Measurements from ENCODE around the gene FAM53B. TPM values are rescaled to one million over a fixed set of nuclear protein-coding genes. Genes with fewer than 3 reads are reported as not detected.
A peak's percentile ranks its signal among the peaks of the same experiment; 100 is the strongest.

The FAM53B gene
- total RNA-seq, 2 experiments from 2014 or later: 30.1 to 30.9 TPM

DNA sequence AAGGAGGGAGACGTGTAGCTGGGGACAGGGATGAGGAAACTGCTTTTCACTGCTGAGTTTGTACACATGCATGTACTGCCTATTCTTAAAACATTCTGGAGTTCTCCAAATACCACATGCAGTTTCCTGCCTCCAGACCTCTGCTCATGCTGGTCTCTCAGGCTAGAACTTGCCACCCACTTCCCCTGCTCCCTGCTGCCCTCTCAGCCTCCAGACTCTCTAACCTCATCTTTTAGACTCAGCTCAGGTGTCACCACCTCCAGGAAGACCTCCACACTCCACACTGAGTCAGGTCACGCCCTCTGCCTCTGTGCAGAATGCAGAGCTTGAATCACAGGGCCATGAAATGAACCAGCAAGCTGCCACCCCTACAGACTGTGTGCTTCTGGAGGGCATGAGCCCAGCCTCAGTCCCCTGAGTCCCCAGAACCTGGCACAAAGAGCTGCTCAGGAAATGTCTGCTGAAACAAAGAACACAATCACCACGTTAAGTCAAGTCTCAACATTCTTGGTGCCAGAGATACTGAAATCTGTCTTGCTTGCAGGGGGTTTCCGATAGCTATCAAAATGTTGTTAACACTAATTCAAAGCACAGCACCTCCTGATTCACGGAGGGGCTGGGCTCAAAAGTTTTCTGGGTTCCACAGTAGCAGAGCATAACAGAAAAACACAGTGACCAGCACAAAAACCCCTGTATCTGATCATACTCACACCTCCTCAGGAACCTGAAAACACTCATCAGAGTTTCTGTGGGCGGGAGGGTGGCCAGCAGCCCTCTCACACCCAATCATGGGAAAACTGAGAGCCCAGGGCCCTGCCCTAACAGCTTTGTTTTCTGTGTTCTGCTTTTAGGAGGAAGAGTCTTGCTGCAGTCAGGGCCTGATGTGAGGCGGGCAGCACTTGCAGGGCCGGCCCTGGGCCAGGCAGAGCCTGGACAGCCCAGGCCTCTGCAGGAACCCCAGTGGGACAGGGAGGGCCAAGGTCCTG lies 21.1 kb downstream of the FAM53B start:
- DNase-seq: peak; percentile 37
- H3K27ac Mint-ChIP-seq: peak overlapping the region; percentile 86
- no peaks in the 10 kb centered on the region for H3K9me3 Mint-ChIP-seq
- POLR2A ChIA-PET: no interaction called here
- H3K4me3 Mint-ChIP-seq: peak overlapping the region; percentile 1
- H3K4me1 Mint-ChIP-seq: peaks cover 84% of the 10 kb centered on the region
- CTCF ChIA-PET: interaction anchor here (0.6 to 16.4 kb wide), 8 partner anchors 8 to 129 kb away, joined by 3 to 209 read pairs (median 6); no protein-coding TSS in a partner anchor
- no peaks in the 10 kb centered on the region for H3K27me3 Mint-ChIP-seq
- peaks cover 26% of the 10 kb centered on the region for H3K36me3 Mint-ChIP-seq (ENCODE audit: low read depth)

DNA sequence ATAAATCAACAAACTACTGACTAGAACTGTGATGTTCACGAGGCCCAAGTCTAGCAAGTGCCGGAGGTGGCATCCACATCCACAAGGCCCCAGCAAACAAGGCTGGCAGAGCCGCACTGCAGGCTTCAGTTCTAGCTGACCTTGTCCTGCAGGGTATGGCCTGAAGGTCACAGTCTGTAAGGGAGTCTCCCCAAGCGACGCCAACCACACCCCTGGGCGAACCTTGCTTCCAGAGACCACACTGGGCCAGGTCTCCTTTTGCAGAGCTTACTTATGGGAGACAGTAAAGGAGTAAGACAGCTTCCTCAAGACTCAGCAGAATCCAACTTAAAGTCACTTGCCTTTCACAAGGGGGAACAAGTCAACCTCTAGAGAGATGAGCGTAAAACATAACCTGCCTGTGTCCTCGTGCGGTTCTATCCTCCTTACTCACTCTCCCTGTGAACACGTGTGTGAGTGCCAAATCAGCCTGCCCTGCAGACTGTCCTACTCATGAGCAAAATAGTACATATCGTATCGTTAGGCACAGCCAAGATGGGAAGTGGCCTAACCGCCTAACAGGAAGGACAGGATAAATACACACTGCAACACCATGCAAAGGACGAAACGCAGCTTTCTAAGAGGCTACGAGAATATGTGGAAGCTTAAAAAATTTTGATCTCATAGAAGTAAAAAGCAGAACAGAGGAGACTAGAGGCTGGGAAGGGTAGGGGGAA lies 22.7 kb downstream of the FAM53B start:
- Mint-ChIP-seq H3K36me3 (ENCODE audit: low read depth) (peaks cover 40% of the 10 kb centered on the region), H3K9me3 (no peaks in the 10 kb centered on the region), H3K27me3 (no peaks in the 10 kb centered on the region), H3K27ac (peak overlapping the region; percentile 84), H3K4me1 (peaks cover 88% of the 10 kb centered on the region), H3K4me3 (no peak overlapping the region)
- no peak for DNase-seq
- CTCF ChIA-PET: interaction anchor here (0.9 to 16.4 kb wide), 7 partner anchors 10 to 74 kb away, joined by 3 to 209 read pairs (median 6); no protein-coding TSS in a partner anchor
- POLR2A ChIA-PET: interaction anchor here (0.6 kb wide), 1 partner anchor 20 kb away, joined by 3 read pairs; no protein-coding TSS in a partner anchor

- CTCF ChIA-PET: interaction anchor here (0.7 to 16.4 kb wide), 19 partner anchors 9 to 90 kb away, joined by 3 to 209 read pairs (median 5); no protein-coding TSS in a partner anchor
- POLR2A ChIA-PET: interaction anchor here (2.3 kb wide), 1 partner anchor 10 kb away, joined by 6 read pairs; no protein-coding TSS in a partner anchor
Observed at GRCh38 chr10:124719213-124719851, 24.8 kb downstream of the FAM53B start.

DNA sequence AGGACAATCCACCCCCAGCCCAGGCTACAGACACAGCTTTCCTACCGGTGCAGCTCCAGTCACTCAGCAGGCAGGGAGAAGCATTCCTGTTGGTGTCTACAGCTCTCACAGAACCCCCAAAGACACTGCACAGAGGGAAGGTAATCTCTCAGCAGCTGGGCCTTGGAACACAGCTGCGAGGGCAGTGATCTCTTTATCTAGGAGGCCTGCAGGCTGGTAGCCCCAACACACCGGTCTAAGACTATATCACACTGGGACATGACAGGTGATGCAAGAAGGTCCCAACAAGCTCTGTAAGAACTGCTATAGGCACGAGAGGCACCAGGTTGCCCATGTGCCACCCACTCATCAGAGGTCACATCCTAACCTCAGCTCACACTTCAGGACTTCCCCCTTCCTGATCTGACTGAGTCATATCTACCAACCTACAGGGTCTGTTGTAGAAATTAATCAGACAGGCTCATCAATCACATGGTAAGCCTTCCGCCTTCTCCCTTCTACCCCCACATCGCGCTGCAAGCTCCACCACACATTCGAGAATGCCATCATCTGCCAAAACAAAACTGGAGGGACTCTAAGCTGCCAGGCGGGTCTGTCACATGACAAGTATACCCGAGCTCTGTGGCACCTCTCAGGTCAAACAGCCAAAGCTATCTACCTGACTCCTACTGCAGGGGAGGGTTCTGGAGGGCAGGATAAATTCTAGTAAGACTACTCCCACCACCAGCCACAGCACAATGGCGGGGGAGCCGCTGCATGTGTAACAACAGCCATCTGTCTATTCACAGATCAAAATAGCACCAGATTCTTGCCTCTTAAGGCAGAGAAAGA lies 26.1 kb downstream of the FAM53B start:
- Mint-ChIP-seq H3K27ac (peak overlapping the region; percentile 96), H3K9me3 (no peaks in the 10 kb centered on the region), H3K4me3 (peak overlapping the region; percentile 30), H3K4me1 (peaks cover 91% of the 10 kb centered on the region), H3K27me3 (no peaks in the 10 kb centered on the region), H3K36me3 (ENCODE audit: low read depth) (peaks cover 39% of the 10 kb centered on the region)
- peak; percentile 72 for DNase-seq
- POLR2A ChIA-PET: interaction anchor here (0.7 to 2.3 kb wide), 3 partner anchors 11 to 47 kb away, joined by 3 to 6 read pairs (median 4); no protein-coding TSS in a partner anchor
- CTCF ChIA-PET: interaction anchor here (0.7 to 16.4 kb wide), 18 partner anchors 10 to 94 kb away, joined by 3 to 209 read pairs (median 6); no protein-coding TSS in a partner anchor

More at GRCh38 chr10:124719213-124719851, 24.8 kb downstream of the FAM53B start:
- peaks cover 91% of the 10 kb centered on the region for H3K4me1 Mint-ChIP-seq
- peak; percentile 80 for DNase-seq
- peak overlapping the region; percentile 30 for H3K4me3 Mint-ChIP-seq
- H3K27ac Mint-ChIP-seq: peak overlapping the region; percentile 96
- H3K27me3 Mint-ChIP-seq: no peaks in the 10 kb centered on the region
- H3K9me3 Mint-ChIP-seq: no peaks in the 10 kb centered on the region
- peaks cover 39% of the 10 kb centered on the region for H3K36me3 Mint-ChIP-seq (ENCODE audit: low read depth)

DNA sequence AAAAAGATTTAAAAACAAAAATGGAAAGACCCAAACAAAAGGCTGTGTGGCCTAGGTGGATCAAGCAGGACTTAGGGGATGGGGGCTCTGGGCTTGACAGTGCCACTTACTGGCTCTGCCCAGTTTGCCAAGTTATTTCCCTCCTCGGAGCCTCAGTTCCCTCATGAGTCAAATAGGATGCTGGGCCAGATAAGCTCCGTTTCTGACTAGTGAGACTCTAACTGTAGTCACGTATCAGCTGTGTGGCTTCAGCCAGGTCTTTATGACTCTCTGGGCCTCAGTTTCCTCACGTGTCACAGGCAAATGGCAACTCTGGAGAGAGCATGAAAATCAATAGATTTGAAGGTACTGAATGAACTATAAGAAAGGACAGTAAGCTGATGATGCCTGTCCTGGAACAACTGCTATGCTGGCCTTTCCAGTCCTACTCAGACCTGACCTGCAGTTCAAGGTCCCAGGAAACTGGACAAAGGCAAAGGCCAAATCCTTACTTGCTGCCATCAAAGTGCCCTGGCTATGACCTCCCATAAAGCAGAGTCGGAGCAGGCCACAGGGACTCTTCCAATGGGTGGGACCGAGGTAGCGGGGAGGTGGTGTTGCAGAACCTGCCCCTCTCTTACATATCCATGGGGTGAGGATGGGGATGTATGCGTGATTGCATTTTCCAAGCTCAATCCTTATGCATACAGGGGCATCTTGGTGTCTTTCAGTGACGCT lies 27.0 kb downstream of the FAM53B start:
- H3K4me1 Mint-ChIP-seq: peaks cover 90% of the 10 kb centered on the region
- H3K9me3 Mint-ChIP-seq: no peaks in the 10 kb centered on the region
- H3K27ac Mint-ChIP-seq: peak overlapping the region; percentile 96
- H3K27me3 Mint-ChIP-seq: no peaks in the 10 kb centered on the region
- POLR2A ChIA-PET: interaction anchor here (1.2 kb wide), 1 partner anchor 46 kb away, joined by 4 read pairs; no protein-coding TSS in a partner anchor
- DNase-seq: no peak
- peaks cover 39% of the 10 kb centered on the region for H3K36me3 Mint-ChIP-seq (ENCODE audit: low read depth)
- H3K4me3 Mint-ChIP-seq: no peak overlapping the region
- CTCF ChIA-PET: interaction anchor here (0.8 to 16.4 kb wide), 13 partner anchors 11 to 93 kb away, joined by 3 to 209 read pairs (median 6); no protein-coding TSS in a partner anchor

DNA sequence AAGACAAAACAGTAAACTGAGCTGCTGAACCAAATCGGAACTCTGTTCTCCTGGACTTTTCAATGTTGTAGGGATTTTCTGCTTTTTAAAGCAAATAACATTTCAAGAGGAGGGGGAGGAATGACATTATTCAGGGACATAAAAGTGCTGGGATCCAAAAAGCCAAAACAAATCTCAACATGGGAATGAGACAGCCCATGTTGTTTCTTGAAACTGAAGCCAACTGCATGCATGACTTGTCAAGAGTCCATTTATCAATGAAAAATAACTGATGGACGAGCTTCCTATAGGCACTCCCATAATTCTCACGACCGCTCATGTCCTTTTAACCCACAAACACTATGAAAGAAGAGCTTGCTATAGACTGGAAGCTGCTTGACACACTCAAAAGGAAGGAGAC lies 27.8 kb downstream of the FAM53B start:
- Mint-ChIP-seq H3K27me3 (no peaks in the 10 kb centered on the region), H3K4me1 (peaks cover 83% of the 10 kb centered on the region), H3K27ac (peak overlapping the region; percentile 54), H3K9me3 (no peaks in the 10 kb centered on the region), H3K36me3 (ENCODE audit: low read depth) (peaks cover 39% of the 10 kb centered on the region), H3K4me3 (no peak overlapping the region)
- CTCF ChIA-PET: interaction anchor here (1.0 to 16.4 kb wide), 8 partner anchors 10 to 45 kb away, joined by 3 to 209 read pairs (median 6); no protein-coding TSS in a partner anchor
- POLR2A ChIA-PET: no interaction called here
- no peak for DNase-seq

DNA sequence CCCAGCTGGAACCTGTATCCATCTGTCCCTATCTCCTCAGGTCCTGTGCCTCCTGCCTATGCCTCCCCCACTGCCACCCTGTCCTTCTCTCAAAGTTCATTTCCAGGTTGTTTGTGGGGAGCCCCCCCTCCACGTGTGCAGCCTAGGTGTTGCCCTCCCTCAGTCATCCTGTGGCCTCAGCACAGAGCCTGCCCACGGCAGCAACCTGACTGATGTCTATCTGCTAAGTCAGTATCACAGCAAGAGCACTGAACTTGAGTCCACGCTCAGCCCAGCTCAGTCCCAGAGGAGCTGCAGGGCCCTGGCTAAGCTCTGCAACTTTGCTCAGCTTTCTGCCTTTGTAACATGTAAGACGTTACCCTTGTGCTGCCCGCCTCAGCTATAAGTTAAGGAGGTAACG lies 28.7 kb downstream of the FAM53B start:
- POLR2A ChIA-PET: no interaction called here
- peaks cover 39% of the 10 kb centered on the region for H3K36me3 Mint-ChIP-seq (ENCODE audit: low read depth)
- peak overlapping the region; percentile 54 for H3K27ac Mint-ChIP-seq
- CTCF ChIA-PET: interaction anchor here (1.0 to 16.4 kb wide), 7 partner anchors 11 to 44 kb away, joined by 3 to 209 read pairs (median 5); no protein-coding TSS in a partner anchor
- no peak for DNase-seq
- H3K4me3 Mint-ChIP-seq: no peak overlapping the region
- H3K9me3 Mint-ChIP-seq: no peaks in the 10 kb centered on the region
- no peaks in the 10 kb centered on the region for H3K27me3 Mint-ChIP-seq
- H3K4me1 Mint-ChIP-seq: peaks cover 80% of the 10 kb centered on the region

- H3K4me1 Mint-ChIP-seq: peaks cover 84% of the 10 kb centered on the region
- H3K4me3 Mint-ChIP-seq: no peak overlapping the region
- ChIA-PET CTCF (interaction anchor here (0.7 to 16.4 kb wide), 4 partner anchors 10 to 56 kb away, joined by 3 to 209 read pairs (median 18); no protein-coding TSS in a partner anchor), POLR2A (no interaction called here)
- peaks cover 40% of the 10 kb centered on the region for H3K36me3 Mint-ChIP-seq (ENCODE audit: low read depth)
- no peak for DNase-seq
- H3K27ac Mint-ChIP-seq: no peak overlapping the region
- H3K27me3 Mint-ChIP-seq: no peaks in the 10 kb centered on the region
- H3K9me3 Mint-ChIP-seq: no peaks in the 10 kb centered on the region
Observed at GRCh38 chr10:124713679-124714255, 30.4 kb downstream of the FAM53B start.

- H3K36me3 Mint-ChIP-seq (ENCODE audit: low read depth): peaks cover 38% of the 10 kb centered on the region
- no peak overlapping the region for H3K27ac Mint-ChIP-seq
- H3K4me3 Mint-ChIP-seq: no peak overlapping the region
- ChIA-PET CTCF (interaction anchor here (0.7 to 16.4 kb wide), 4 partner anchors 9 to 56 kb away, joined by 3 to 209 read pairs (median 4); no protein-coding TSS in a partner anchor), POLR2A (no interaction called here)
- peaks cover 84% of the 10 kb centered on the region for H3K4me1 Mint-ChIP-seq
- H3K9me3 Mint-ChIP-seq: no peaks in the 10 kb centered on the region
- H3K27me3 Mint-ChIP-seq: no peaks in the 10 kb centered on the region
- no peak for DNase-seq
Observed at GRCh38 chr10:124712704-124713407, 31.3 kb downstream of the FAM53B start.

- peaks cover 28% of the 10 kb centered on the region for H3K36me3 Mint-ChIP-seq (ENCODE audit: low read depth)
- H3K4me3 Mint-ChIP-seq: no peak overlapping the region
- ChIA-PET POLR2A (no interaction called here), CTCF (interaction anchor here (15.0 to 16.4 kb wide), 2 partner anchors 8 kb away, joined by 209 read pairs; no protein-coding TSS in a partner anchor)
- no peaks in the 10 kb centered on the region for H3K27me3 Mint-ChIP-seq
- DNase-seq: no peak
- H3K27ac Mint-ChIP-seq: no peak overlapping the region
- H3K4me1 Mint-ChIP-seq: peaks cover 81% of the 10 kb centered on the region
- H3K9me3 Mint-ChIP-seq: no peaks in the 10 kb centered on the region
Observed at GRCh38 chr10:124711145-124711544, 33.0 kb downstream of the FAM53B start.
